Anterior cingulate cortex (tissue), 58 donors: ENCODE measurements around the gene TDRD12.
A peak's percentile ranks its signal among the peaks of the same experiment; 100 is the strongest.
"Not testable (repeated sequence)": the region's sequence is repeated elsewhere in the genome, so short reads cannot be mapped to it uniquely, and the experiment has no call there.

ENCODE experiments used
- DNase-seq, 58 donors: peaks; one replicate each; lab custom pipeline; 2025; lab: John Stamatoyannopoulos, UW

Gene TDRD12

GRCh38 chr19:32691952-32692726, 27.4 kb upstream of the TDRD12 start:
- peak in 50 of 58 donors; percentile 7 to 73 (median 48) for DNase-seq

DNA sequence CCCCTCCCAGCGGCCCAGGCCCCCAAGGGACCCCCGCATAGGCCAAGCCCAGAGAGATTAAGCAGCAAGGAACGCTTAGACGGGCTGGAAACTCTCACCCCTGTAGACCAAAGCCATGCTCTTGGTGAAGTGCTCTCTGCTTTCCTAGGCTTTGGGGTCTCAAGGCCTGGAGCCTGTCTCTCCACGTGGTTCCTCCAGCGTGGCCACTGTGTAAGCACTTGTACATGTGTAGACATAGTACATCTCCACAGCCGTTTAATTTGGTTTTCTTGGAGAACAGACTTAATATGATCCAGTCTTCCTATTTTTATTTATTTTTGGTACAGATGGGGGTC, 26.9 kb upstream of the TDRD12 start:
- DNase-seq, result no peak

DNA sequence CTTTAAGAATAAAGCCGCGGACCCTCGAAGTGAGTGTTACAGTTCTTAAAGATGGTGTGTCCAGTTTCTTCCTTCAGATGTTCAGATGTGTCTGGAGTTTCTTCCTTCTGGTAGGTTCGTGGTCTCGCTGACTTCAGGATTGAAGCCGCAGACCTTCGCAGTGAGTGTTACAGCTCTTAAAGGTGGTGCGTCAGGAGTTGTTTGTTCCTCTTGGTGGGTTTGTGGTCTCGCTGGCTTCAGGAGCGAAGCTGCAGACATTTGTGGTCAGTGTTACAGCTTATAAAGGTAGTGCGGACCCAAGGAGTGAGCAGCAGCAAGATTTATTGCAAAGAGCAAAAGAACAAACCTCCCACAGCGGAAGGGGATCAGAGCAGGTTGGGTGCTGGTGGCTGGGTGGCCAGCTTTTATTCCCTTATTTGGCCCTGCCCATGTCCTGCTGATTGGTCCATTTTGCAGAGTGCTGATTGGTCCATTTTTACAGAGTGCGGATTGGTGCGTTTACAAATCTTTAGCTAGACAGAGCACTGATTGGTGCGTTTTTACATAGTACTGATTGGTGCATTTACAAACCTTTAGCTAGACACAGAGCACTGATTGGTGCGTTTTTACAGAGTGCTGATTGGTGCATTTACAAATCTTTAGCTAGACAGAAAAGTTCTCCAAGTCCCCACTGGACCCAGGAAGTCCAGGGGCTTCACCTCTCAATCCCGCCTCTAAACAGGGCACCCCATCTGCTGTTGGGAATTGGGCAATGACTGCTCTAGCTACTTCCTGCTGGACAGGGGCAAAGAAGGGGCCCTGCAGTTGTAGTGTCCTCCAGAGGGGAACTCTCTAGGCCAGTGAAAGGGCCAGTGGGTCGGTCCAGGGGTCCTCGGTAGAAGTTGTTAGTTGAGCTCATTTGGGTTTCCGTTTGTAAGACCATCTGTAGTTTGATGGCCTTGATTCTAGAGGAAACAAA, 26.1 kb upstream of the TDRD12 start:
- DNase-seq, result not testable (repeated sequence)

DNA sequence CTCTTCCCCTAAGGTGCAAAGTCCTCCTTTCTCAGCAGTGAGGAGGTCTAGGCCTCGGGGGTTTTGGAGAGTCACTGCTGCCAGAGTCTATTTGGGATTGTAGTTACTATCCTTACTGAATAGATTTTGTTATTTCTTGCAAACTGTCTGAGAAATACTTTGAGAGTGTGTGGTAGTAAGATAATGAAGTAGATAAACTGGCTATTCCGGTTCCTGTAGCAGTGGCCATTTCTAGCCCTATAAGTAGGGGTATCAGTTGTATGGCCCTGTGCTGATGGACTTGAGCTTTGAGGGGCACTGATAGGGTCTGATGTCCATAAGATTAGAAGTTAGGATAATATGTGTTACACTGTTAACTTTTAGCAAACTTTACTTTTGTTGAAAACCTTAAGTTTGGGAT, 25.3 kb upstream of the TDRD12 start:
- not testable (repeated sequence) for DNase-seq

DNA sequence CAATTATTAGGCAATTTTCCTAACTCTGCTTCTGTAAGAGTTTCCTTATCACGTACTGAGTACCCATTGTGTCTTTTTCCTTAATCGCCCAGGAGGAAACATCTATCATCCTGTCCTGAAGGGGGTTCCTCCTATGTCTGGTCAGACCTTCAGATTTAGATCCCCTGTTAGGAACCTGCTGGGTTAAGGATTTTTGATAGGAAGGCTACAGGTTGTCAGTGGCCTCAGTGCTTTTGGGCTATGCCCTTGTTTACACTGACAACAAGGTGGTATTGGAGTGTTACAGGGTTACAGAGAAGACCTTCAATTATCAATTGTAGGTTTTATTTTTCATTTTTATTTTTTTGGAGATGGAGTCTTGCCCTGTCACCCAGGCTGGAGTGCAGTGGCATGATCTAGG, 24.7 kb upstream of the TDRD12 start:
- DNase-seq, result not testable (repeated sequence)

DNA sequence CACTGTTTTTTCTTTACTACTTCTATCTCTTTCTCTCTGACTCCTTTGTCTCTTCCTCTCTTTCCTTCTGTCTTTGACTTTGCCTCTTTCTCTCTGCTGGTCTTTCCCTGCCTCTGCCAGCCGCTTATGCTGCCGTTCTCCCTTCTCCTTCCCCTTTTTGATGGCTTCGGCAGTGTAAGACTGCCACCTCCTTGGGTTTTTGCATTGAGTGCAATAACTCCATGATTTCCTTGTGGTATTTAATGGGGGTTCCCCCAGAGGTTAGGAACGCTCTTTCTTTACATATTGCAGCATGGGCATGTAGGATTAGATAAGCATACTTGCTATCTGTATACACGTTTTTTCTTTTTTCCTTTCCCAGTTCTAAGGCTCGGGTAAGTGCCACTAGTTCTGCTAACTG, 24.1 kb upstream of the TDRD12 start:
- not testable (repeated sequence) for DNase-seq

DNA sequence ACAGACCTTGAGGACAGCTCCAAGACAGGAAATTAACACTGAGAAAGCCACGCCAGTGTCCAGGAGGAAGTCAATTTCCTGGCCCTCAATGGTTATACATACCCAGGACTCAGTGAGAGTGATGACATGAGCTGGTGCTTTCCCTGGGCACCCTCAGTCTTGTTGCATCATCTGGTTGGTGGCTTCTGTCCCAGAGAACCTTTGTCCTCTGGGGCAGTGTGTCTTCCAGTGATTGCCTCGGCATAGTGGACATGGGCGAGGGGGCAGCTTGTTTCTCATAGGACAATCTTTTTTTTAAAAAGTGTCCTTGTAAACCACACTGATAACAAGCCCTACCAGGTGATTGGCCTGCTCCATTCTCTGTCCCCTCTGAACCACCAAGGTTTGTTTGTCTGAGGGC, 22.8 kb upstream of the TDRD12 start:
- DNase-seq, result not testable (repeated sequence)

DNA sequence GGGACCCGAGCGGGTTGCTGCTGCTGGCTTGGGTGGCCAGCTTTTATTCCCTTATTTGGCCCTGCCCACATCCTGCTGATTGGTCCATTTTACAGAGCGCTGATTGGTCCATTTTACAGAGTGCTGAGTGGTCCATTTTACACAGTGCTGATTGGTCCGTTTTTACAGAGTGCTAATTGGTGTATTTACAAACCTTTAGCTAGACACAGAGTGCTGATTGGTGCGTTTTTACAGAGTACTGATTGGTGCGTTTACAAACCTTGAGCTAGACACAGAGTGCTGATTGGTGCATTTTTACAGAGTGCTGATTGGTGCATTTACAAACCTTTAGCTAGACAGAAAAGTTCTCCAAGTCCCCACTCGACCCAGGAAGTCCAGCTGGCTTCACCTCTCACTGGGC, 19.4 kb upstream of the TDRD12 start:
- not testable (repeated sequence) for DNase-seq

DNA sequence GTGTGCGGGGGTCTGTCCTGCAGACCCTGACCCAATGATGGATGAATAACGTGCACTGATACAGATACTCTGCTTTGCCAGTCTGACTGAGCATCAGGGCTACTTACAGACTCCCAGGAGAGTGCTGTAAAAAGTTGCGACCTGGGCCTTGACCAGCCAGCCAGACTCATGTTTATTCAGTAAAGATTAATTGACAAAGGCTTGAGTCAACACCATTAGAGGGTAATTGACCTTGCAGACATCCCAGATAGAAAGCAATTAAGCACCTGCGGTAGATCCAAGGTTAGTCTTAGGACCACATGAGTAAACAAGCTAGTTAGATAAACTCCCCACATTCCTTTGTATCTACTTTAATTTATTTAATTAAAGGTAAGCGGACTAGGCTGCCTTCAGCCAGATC, 17.6 kb upstream of the TDRD12 start:
- DNase-seq, result no peak

GRCh38 chr19:32704006-32704405, 15.6 kb upstream of the TDRD12 start:
- not testable (repeated sequence) for DNase-seq

- DNase-seq, result no peak
Observed at GRCh38 chr19:32708457-32708856, 11.1 kb upstream of the TDRD12 start.

DNA sequence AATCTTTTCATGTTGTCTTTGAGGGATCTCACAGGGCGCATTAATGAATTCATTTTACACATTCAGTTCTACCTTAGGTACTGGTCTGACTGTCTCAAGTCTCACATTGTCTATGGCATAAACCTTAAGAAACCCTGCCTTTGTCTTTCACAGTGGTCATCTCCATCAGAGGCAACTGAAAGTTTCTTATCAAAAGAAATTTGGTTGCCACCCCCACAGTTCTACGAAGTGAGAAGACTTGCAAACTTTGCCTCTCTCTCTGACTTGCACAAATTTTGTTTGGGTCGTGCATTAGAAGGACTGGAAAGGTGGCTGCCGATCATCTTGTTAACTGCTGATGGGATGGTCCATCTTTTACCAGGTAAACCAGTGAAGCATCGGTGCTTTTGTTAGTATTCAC, 10.5 kb upstream of the TDRD12 start:
- DNase-seq, result no peak

DNA sequence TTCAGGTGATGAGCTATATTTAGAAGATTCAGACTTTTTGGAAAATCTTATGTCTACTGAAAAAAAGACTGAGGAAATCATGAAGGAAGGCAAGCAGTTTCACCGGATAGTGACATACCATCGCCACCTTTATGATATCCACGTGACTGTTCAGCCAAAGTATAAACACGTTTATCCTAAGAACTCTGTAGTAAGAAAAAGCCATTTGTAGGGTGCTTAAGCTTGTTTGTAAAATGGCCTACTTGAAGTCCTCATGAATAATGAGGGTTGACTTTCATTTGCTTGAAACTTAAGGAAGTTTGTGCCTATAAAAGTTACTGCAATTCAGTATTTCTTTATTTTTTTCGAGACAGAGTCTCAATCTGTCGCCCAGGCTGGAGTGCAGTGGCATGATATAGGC, 7.8 kb upstream of the TDRD12 start:
- no peak for DNase-seq

DNA sequence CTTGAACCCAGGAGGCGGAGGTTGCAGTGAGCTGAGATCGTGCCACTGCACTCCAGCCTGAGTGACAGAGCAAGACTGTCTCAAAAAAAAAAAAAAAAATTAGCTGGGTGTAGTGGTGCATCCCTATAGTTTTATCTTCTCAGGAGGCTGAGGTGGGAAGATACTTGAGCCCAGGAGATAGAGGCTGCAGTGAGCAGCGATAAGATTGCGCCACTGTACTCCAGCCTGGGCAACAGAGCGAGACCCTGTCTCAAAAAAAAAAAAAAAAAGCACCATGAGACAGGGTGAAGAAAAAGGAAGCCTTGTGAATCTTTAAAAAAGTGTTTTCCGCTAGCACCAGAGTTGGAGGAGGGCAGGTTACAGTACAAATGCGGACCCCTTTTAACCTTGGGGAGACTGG, 3.4 kb upstream of the TDRD12 start:
- not testable (repeated sequence) for DNase-seq

DNA sequence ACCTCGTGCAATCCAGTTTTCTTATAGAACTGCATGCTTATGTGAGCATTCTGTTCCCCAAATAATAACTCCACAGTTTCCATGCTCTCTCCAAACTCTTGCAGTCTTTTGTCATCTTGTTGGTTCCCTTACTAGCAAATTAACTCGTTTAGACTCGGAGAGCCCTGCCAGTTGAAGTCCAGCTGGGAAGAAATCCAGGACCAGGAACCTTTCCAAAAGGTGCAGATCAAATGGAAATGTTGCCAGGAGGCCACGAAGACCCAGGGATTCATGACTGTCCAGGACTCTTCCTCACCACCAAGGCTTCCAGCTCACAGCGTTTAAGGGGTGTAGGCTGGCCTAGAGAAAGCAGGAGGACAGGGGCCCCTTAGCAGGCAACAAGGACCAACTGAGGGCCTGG, 2.1 kb upstream of the TDRD12 start:
- DNase-seq, result no peak

- DNase-seq, result no peak
Observed at GRCh38 chr19:32718286-32718685, 1.3 kb upstream of the TDRD12 start.

- no peak for DNase-seq
Observed at GRCh38 chr19:32720216-32720935, 809 bp downstream of the TDRD12 start.

DNA sequence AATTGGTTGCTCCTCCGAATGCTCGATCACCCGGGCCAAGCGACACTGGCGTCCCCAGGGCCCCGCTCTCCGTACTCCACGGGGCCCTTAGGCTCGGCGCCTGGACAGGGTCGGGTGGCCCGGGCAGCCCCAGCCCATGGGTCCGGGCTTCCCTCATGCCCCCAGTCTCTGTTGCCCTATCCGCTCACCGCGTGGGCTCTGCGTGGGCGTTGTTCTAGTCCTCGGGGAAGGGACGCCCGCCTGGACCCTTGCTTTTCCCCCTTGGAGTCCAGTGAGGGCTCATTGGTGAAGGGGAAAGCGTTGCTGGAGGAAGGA, 1.3 kb downstream of the TDRD12 start:
- DNase-seq, result no peak

DNA sequence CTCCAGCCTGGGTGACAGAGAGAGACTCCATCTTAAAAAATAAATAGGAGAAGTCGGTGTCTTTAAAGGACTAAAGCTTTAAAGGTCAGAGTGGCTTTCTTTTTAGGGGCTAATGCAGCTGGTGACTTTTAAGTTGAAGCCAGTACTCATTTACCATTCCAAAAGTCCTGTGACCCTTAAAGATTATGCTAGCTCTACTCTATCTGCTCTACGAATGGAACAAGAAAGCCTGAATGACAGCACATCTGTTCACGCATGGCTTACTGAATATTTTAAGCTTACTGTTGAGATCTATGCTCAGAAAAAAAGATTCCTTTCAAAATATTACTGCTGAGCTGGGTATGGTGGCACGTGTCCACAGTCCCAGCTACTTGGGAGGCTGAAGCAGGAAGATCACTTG, 16.4 kb downstream of the TDRD12 start:
- DNase-seq, result no peak

DNA sequence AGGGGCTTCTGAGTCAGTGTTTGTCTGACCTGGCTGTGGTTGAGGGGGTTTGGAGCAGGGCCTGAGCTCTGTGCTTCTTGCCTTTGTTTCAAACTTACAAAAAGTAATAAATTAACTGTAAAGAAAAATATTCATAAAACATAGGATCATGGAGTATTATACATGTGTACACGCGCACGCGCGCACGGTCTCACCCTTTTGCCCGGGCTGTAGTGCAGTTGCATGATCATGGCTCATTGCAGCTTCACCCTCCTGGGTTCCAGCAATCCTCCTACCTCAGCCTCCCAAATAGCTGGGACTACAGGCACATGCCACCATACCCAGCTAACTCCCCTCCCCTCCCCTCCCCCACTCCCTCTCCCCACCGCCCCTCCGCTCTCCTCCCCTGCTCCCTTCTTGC, 23.5 kb downstream of the TDRD12 start:
- no peak for DNase-seq

DNA sequence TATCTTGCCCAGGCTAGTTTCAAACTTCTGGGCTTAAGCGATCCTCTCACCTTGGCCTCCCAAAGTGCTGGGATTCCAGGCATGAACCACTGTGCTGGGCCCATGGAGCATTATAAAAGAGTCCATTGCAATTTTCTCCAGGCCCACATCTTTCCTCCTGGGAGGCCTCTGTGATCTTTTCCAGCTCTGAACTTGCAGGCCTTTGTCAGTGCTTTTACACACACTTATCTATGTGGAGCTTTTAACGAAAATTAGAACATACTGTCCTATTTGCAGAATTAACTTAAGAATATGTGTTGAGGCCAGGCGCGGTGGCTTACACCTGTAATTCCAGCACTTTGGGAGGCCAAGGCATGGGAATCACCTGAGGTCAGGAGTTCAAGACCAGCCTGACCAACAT, 23.9 kb downstream of the TDRD12 start:
- no peak for DNase-seq
